Measurements from ENCODE around the gene VSTM4. TPM values are rescaled to one million over a fixed set of nuclear protein-coding genes. Genes with fewer than 3 reads are reported as not detected.

The VSTM4 gene
- total and polyA plus RNA-seq, 9 of the 15 experiments (the other 6 are each of a cell fraction or from before 2014, with no cell fraction given), result 1.0 to 7.9 (median 3.0) TPM

DNA sequence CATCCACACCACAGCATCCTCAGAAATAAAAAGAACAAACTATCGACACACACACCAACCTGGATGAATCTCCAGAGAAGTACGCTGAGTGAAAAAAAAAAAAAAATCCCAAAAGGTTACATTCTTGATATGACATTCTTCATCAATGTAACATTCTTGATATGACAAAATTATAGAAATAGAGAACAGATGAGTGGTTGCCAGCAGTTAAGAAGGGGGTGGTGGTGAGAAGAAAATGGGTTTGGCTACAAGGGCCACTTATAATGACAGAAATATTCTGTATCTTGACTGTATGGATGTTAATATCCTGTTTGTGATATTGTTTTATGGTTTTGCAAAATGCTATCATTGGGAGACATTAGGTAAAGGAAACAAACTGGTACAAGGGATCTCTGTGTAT lies 36.9 kb downstream of the VSTM4 start:
- no peak overlapping the region for H3K4me3 ChIP-seq
- H3K9ac ChIP-seq (ENCODE audit: insufficient read depth in 1 of 2, low read depth in 2 of 2, low read length in 2 of 2), result no peak overlapping the region
- ChIA-PET POLR2A (no interaction called here), CTCF (ENCODE audit: low intra/inter-chr PET ratio) (interaction anchor here (0.7 kb wide), 1 partner anchor 122 kb away, joined by 7 read pairs; no protein-coding TSS in a partner anchor)
- H3K4me2 ChIP-seq (ENCODE audit: insufficient read depth, low read length), result no peak overlapping the region
- ATAC-seq, result no peak
- peaks cover 0 to 15% of the 10 kb centered on the region in 2 experiments; a peak in 3 of 5 replicates for H3K4me1 ChIP-seq (replicated peaks in 1 of 2; ENCODE audit: control insufficient read depth in 2 of 2, insufficient read depth in 2 of 2, low read length in 2 of 2)
- 62% methylated on average over 2 of the region's 2 CpGs for WGBS (ENCODE audit: insufficient coverage, low coverage, missing lambda C conversion rate)
- in situ Hi-C loops (cut with MboI) (no loop called here), intact Hi-C loops (cut with micrococcal nuclease) (no loop called here)
- H3K27ac ChIP-seq (ENCODE audit: extremely low read depth, low read depth, low read length), result no peak overlapping the region
- no peaks in the 10 kb centered on the region for H3K27me3 ChIP-seq (ENCODE audit: control insufficient read depth in 2 of 2, insufficient read depth in 2 of 2, low read length in 2 of 2)
- peaks cover 4% of the 10 kb centered on the region; the same call in 1 of the 3 replicates for H3K36me3 ChIP-seq (ENCODE audit: control insufficient read depth, insufficient read depth, low read length)
- peaks cover 2% of the 10 kb centered on the region; the same call in 1 of the 2 replicates for H4K20me1 ChIP-seq (replicated peaks; ENCODE audit: control insufficient read depth, insufficient read depth, low read length)
- no peaks in the 10 kb centered on the region for H3K79me2 ChIP-seq (ENCODE audit: control insufficient read depth, insufficient read depth, low read length)
- no peaks in the 10 kb centered on the region for H3K9me3 ChIP-seq (replicated peaks; ENCODE audit: control insufficient read depth, insufficient read depth, low read depth, low read length)
- TF ChIP-seq, protein P1, sequence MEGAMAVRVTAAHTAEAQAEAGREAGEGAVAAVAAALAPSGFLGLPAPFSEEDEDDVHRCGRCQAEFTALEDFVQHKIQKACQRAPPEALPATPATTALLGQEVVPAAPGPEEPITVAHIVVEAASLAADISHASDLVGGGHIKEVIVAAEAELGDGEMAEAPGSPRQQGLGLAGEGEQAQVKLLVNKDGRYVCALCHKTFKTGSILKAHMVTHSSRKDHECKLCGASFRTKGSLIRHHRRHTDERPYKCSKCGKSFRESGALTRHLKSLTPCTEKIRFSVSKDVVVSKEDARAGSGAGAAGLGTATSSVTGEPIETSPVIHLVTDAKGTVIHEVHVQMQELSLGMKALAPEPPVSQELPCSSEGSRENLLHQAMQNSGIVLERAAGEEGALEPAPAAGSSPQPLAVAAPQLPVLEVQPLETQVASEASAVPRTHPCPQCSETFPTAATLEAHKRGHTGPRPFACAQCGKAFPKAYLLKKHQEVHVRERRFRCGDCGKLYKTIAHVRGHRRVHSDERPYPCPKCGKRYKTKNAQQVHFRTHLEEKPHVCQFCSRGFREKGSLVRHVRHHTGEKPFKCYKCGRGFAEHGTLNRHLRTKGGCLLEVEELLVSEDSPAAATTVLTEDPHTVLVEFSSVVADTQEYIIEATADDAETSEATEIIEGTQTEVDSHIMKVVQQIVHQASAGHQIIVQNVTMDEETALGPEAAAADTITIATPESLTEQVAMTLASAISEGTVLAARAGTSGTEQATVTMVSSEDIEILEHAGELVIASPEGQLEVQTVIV (CRISPR knock-in tag; IDR thresholded peaks at IDR 0.05; ENCODE audit: borderline replicate concordance), result no peak
- TF ChIP-seq, protein P2, sequence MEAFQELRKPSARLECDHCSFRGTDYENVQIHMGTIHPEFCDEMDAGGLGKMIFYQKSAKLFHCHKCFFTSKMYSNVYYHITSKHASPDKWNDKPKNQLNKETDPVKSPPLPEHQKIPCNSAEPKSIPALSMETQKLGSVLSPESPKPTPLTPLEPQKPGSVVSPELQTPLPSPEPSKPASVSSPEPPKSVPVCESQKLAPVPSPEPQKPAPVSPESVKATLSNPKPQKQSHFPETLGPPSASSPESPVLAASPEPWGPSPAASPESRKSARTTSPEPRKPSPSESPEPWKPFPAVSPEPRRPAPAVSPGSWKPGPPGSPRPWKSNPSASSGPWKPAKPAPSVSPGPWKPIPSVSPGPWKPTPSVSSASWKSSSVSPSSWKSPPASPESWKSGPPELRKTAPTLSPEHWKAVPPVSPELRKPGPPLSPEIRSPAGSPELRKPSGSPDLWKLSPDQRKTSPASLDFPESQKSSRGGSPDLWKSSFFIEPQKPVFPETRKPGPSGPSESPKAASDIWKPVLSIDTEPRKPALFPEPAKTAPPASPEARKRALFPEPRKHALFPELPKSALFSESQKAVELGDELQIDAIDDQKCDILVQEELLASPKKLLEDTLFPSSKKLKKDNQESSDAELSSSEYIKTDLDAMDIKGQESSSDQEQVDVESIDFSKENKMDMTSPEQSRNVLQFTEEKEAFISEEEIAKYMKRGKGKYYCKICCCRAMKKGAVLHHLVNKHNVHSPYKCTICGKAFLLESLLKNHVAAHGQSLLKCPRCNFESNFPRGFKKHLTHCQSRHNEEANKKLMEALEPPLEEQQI (IDR thresholded peaks at IDR 0.05), result no peak
- no peak for TF ChIP-seq SETDB1 (IDR thresholded peaks at IDR 0.05; ENCODE audit: low read length)
- BruUV-seq (replicated peaks), result no TSS peak
- DNase-seq (ENCODE audit: extremely low read depth in 1 of 4, low spot score in 3 of 4), result no peak
- no peak for FAIRE-seq
- H3K9me1 ChIP-seq (ENCODE audit: control insufficient read depth, insufficient read depth, low read length), result no peaks in the 10 kb centered on the region
- no peak overlapping the region for H2AFZ ChIP-seq (ENCODE audit: low read depth, low read length)
